ENCODE results near the gene MTURN.

The MTURN gene

GRCh38 chr7:30115709-30116297, 19.0 kb upstream of the MTURN start:
- no peak for DNase-seq (ENCODE audit: low read depth)
- H3K4me3 ChIP-seq (ENCODE audit: low read length), result no peak overlapping the region
- no peak for TF ChIP-seq CTCF (conservative IDR thresholded peaks at IDR 0.05; ENCODE audit: low read depth, low read length)

GRCh38 chr7:30116771-30117170, 18.0 kb upstream of the MTURN start:
- no peak for DNase-seq (ENCODE audit: low read depth)
- no peak overlapping the region for H3K4me3 ChIP-seq (ENCODE audit: low read length)

GRCh38 chr7:30117896-30118295, 16.9 kb upstream of the MTURN start:
- no peak for TF ChIP-seq CTCF (conservative IDR thresholded peaks at IDR 0.05; ENCODE audit: low read depth, low read length)
- no peak for DNase-seq (ENCODE audit: low read depth)
- no peak overlapping the region for H3K4me3 ChIP-seq (ENCODE audit: low read length)

More at GRCh38 chr7:30116771-30117170, 18.0 kb upstream of the MTURN start:
- TF ChIP-seq CTCF (conservative IDR thresholded peaks at IDR 0.05; ENCODE audit: low read depth, low read length), result no peak

- TF ChIP-seq CTCF (conservative IDR thresholded peaks at IDR 0.05; ENCODE audit: low read depth, low read length), result no peak
- no peak for DNase-seq (ENCODE audit: low read depth)
- no peak overlapping the region for H3K4me3 ChIP-seq (ENCODE audit: low read length)
These were observed 14.8 kb upstream of the MTURN start for GRCh38 chr7:30119890-30120577.

- DNase-seq (ENCODE audit: low read depth), result no peak
- no peak for TF ChIP-seq CTCF (conservative IDR thresholded peaks at IDR 0.05; ENCODE audit: low read depth, low read length)
- H3K4me3 ChIP-seq (ENCODE audit: low read length), result peak overlapping the region; percentile 87
These were observed 813 bp upstream of the MTURN start for GRCh38 chr7:30133736-30134610.

GRCh38 chr7:30135301-30136116, 723 bp downstream of the MTURN start:
- no peak for DNase-seq (ENCODE audit: low read depth)
- peak overlapping the region; percentile 90 for H3K4me3 ChIP-seq (ENCODE audit: low read length)
- TF ChIP-seq CTCF (conservative IDR thresholded peaks at IDR 0.05; ENCODE audit: low read depth, low read length), result no peak
